MM.1S (cell line): Measurements from ENCODE around the gene CCNF.

Experiments used
- DNase-seq: peaks from one replicate; pipeline ENCODE4 v3.0.0-alpha.2; 2015
- H2AFZ ChIP-seq: fragments of 300-600 bp; sonication (generic); 2 replicates; pipeline ENCODE4 v1.6.0; 2016; ENCODE audit warnings: antibody characterized with exemption, low read length
- H3F3A ChIP-seq: fragments of 300-600 bp; sonication (generic); 2 replicates; pipeline ENCODE4 v1.6.1; 2016; ENCODE audit warnings: mild to moderate bottlenecking, antibody characterized with exemption, low read length, moderate library complexity, mixed read lengths; ENCODE audit not compliant: insufficient read depth
- H3K27ac ChIP-seq: fragments of 300-600 bp; sonication (generic); 2 replicates; pipeline ENCODE4 v1.5.1; 2016; ENCODE audit warnings: mild to moderate bottlenecking, low read length
- H3K27me3 ChIP-seq: fragments of 300-600 bp; sonication (generic); replicated peaks from 2 replicates; pipeline ENCODE4 v1.6.0; 2016; ENCODE audit warnings: low read length; ENCODE audit not compliant: insufficient read depth
- H3K36me3 ChIP-seq: fragments of 300-600 bp; sonication (generic); replicated peaks from 2 replicates; pipeline ENCODE4 v1.6.1; 2016; ENCODE audit warnings: mild to moderate bottlenecking, low read length, mixed read lengths; ENCODE audit not compliant: insufficient read depth
- H3K4me1 ChIP-seq: fragments of 300-600 bp; sonication (generic); 2 replicates; pipeline ENCODE4 v1.6.1; 2016; ENCODE audit warnings: low read length, mixed read lengths
- H3K4me2 ChIP-seq: fragments of 300-600 bp; sonication (generic); 2 replicates; pipeline ENCODE4 v1.6.0; 2016; ENCODE audit warnings: low read depth, low read length
- H3K4me3 ChIP-seq: fragments of 300-600 bp; sonication (generic); 2 replicates; pipeline ENCODE4 v1.5.1; 2016; ENCODE audit warnings: low read length, mixed read lengths
- H3K79me2 ChIP-seq: fragments of 300-600 bp; sonication (generic); 2 replicates; pipeline ENCODE4 v1.6.1; 2016; ENCODE audit warnings: mixed run types, low read length, mixed read lengths
- H3K9ac ChIP-seq: fragments of 300-600 bp; sonication (generic); 2 replicates; pipeline ENCODE4 v1.6.1; 2016; ENCODE audit warnings: low read length, mixed read lengths
- H3K9me2 ChIP-seq: fragments of 300-600 bp; sonication (generic); replicated peaks from 2 replicates; pipeline ENCODE4 v1.6.1; 2016; ENCODE audit warnings: mild to moderate bottlenecking, low read length, mixed read lengths; ENCODE audit not compliant: insufficient read depth
- H3K9me3 ChIP-seq: fragments of 300-600 bp; sonication (generic); replicated peaks from 2 replicates; pipeline ENCODE4 v1.6.1; 2016; ENCODE audit warnings: mild to moderate bottlenecking, low read length, mixed read lengths; ENCODE audit not compliant: insufficient read depth
- H4K20me1 ChIP-seq: fragments of 300-600 bp; sonication (generic); 2 replicates; pipeline ENCODE4 v1.6.1; 2016; ENCODE audit warnings: mild to moderate bottlenecking, low read length, moderate library complexity, mixed read lengths; ENCODE audit not compliant: insufficient read depth
- CTCF ChIP-seq: fragments of 300-600 bp; sonication (generic); IDR thresholded peaks from 2 replicates; pipeline ENCODE4 v1.5.1; 2016; ENCODE audit warnings: antibody characterized with exemption, low read length, mixed read lengths
- EZH2 ChIP-seq: fragments of 300-600 bp; sonication (generic); optimal IDR thresholded peaks from 2 replicates; pipeline ENCODE3; 2017; ENCODE audit warnings: low read depth, mild to moderate bottlenecking, antibody characterized with exemption, low read length, mixed read lengths
- EZH2phosphoT487 ChIP-seq: fragments of 300-600 bp; sonication (generic); IDR thresholded peaks from 2 replicates; pipeline ENCODE4 v1.6.1; 2018; ENCODE audit warnings: antibody characterized with exemption, low read length

The CCNF gene

GRCh38 chr16:2424061-2425007, 4.9 kb upstream of the CCNF start:
- TF ChIP-seq CTCF, result no peak
- TF ChIP-seq EZH2, result no peak
- no peak for TF ChIP-seq EZH2phosphoT487
- no peaks in the 10 kb centered on the region for H3F3A ChIP-seq
- H3K4me3 ChIP-seq, result no peak overlapping the region
- no peak overlapping the region for H3K27ac ChIP-seq
- peaks cover under 1% of the 10 kb centered on the region; the same call in 1 of the 2 replicates for H3K79me2 ChIP-seq
- H3K9me2 ChIP-seq, result no peaks in the 10 kb centered on the region
- H3K36me3 ChIP-seq, result no peaks in the 10 kb centered on the region
- H3K9ac ChIP-seq, result no peak overlapping the region
- H3K9me3 ChIP-seq, result no peaks in the 10 kb centered on the region
- H4K20me1 ChIP-seq, result no peaks in the 10 kb centered on the region
- H3K4me1 ChIP-seq, result peaks cover 4% of the 10 kb centered on the region; the same call in 1 of the 2 replicates
- no peaks in the 10 kb centered on the region for H3K27me3 ChIP-seq
- no peak overlapping the region for H2AFZ ChIP-seq
- DNase-seq, result no peak
- H3K4me2 ChIP-seq, result no peak overlapping the region

- Histone ChIP-seq H3K4me2 (no peak overlapping the region), H3K36me3 (no peaks in the 10 kb centered on the region), H3K9me3 (no peaks in the 10 kb centered on the region), H3K4me3 (no peak overlapping the region), H3K9ac (no peak overlapping the region), H3K4me1 (peaks cover 4% of the 10 kb centered on the region; the same call in 1 of the 2 replicates), H4K20me1 (no peaks in the 10 kb centered on the region), H3K79me2 (peaks cover 7% of the 10 kb centered on the region), H3K27ac (no peak overlapping the region), H3K27me3 (no peaks in the 10 kb centered on the region), H3K9me2 (no peaks in the 10 kb centered on the region), H3F3A (no peaks in the 10 kb centered on the region), H2AFZ (no peak overlapping the region)
- no peak for TF ChIP-seq EZH2
- TF ChIP-seq CTCF, result no peak
- no peak for TF ChIP-seq EZH2phosphoT487
- DNase-seq, result no peak
Measured at GRCh38 chr16:2425008-2425518, 4.2 kb upstream of the CCNF start.

GRCh38 chr16:2425825-2426430, 3.3 kb upstream of the CCNF start:
- Histone ChIP-seq H3K9me2 (no peaks in the 10 kb centered on the region), H3K36me3 (no peaks in the 10 kb centered on the region), H3K4me3 (no peak overlapping the region), H3K27ac (no peak overlapping the region), H3K9me3 (no peaks in the 10 kb centered on the region), H3K9ac (no peak overlapping the region), H4K20me1 (no peaks in the 10 kb centered on the region), H3K4me1 (peaks cover 10% of the 10 kb centered on the region), H2AFZ (no peak overlapping the region), H3F3A (no peaks in the 10 kb centered on the region), H3K27me3 (no peaks in the 10 kb centered on the region), H3K4me2 (no peak overlapping the region), H3K79me2 (peaks cover 16% of the 10 kb centered on the region)
- TF ChIP-seq EZH2phosphoT487 (no peak), EZH2 (no peak), CTCF (no peak)
- no peak for DNase-seq
